CD4-positive, CD25-positive, alpha-beta regulatory T cell (primary cell): Measurements from ENCODE around the gene CORO1A. TPM values are rescaled to one million over a fixed set of nuclear protein-coding genes. Genes with fewer than 3 reads are reported as not detected.
"Not testable (repeated sequence)": the region's sequence is repeated elsewhere in the genome, so short reads cannot be mapped to it uniquely, and the experiment has no call there.

Experiments used
- ATAC-seq, 2 donors: fragments of 150-1000 bp; cut with Tn5 transposase; one replicate each; pipeline ENCODE4 v1.10.0; 2021; ENCODE audit warnings: low read depth in 2 of 2, moderate number of reproducible peaks in 2 of 2, moderate library complexity in 1 of 2
- DNase-seq, 3 donors: peaks; one replicate each; pipeline versions ENCODE4 v3.0.0 to v3.0.0-alpha.2; 2012 to 2022; ENCODE audit warnings: mixed read lengths in 1 of 3
- H3K27ac ChIP-seq: one replicate; pipeline ENCODE4 v1.7.0; 2013; ENCODE audit warnings: mild to moderate bottlenecking, low read length; ENCODE audit not compliant: insufficient read depth, poor library complexity, severe bottlenecking
- H3K27me3 ChIP-seq: one replicate; pipeline ENCODE4 v1.7.0; 2013; ENCODE audit warnings: low read length; ENCODE audit not compliant: control insufficient read depth, insufficient read depth
- H3K36me3 ChIP-seq: one replicate; pipeline ENCODE4 v1.7.0; 2013; ENCODE audit warnings: mild to moderate bottlenecking, low read length, moderate library complexity; ENCODE audit not compliant: control insufficient read depth, insufficient read depth
- H3K4me1 ChIP-seq: 2 replicates; pipeline ENCODE4 v1.7.0; 2013; ENCODE audit warnings: mild to moderate bottlenecking, low read length; ENCODE audit not compliant: insufficient read depth, control insufficient read depth, poor library complexity, severe bottlenecking
- H3K4me3 ChIP-seq: one replicate; pipeline ENCODE4 v1.7.0; 2013; ENCODE audit warnings: low read depth, mild to moderate bottlenecking, low read length, moderate library complexity
- H3K9me3 ChIP-seq, 2 experiments: 1 replicate in 1 of 2; 2 replicates in 1 of 2; pipeline ENCODE4 v1.7.0; 2013; ENCODE audit warnings: low read length in 2 of 2, mild to moderate bottlenecking in 1 of 2, moderate library complexity in 1 of 2; ENCODE audit not compliant: control insufficient read depth in 2 of 2
- H3K27ac Mint-ChIP-seq, 3 donors: one replicate each; pipeline ENCODE4 v1.8.0; 2020 to 2022; ENCODE audit warnings: mild to moderate bottlenecking in 3 of 3, mixed read lengths in 3 of 3, moderate library complexity in 2 of 3
- H3K27me3 Mint-ChIP-seq: one replicate; pipeline ENCODE4 v1.8.0; 2022; ENCODE audit warnings: mild to moderate bottlenecking, mixed read lengths
- H3K36me3 Mint-ChIP-seq: one replicate; pipeline ENCODE4 v1.8.0; 2020; ENCODE audit warnings: mixed read lengths
- H3K4me1 Mint-ChIP-seq, 4 donors: one replicate each; pipeline ENCODE4 v1.8.0; 2020 to 2022; ENCODE audit warnings: mixed read lengths in 4 of 4, mild to moderate bottlenecking in 1 of 4
- H3K4me3 Mint-ChIP-seq, 4 donors: one replicate each; pipeline ENCODE4 v1.8.0; 2020 to 2022; ENCODE audit warnings: mild to moderate bottlenecking in 4 of 4, mixed read lengths in 4 of 4, moderate library complexity in 3 of 4
- H3K9me3 Mint-ChIP-seq, 7 donors: one replicate each; pipeline ENCODE4 v1.8.0; 2020 to 2022; ENCODE audit warnings: mixed read lengths in 7 of 7, mild to moderate bottlenecking in 3 of 7, moderate library complexity in 2 of 7
- polyA plus RNA-seq, 4 donors: library from polyadenylated mRNA; unstranded; fragments of 300-500 nt; fragmentation: Illumina TruSeq; gene quantifications; one replicate each; pipeline ENCODE4 v1.2.3, GENCODE V29; 2021
- total RNA-seq: library from RNA; stranded (reverse); gene quantifications from one replicate; pipeline ENCODE4 v1.2.3, GENCODE V29; 2022

Gene CORO1A
- total and polyA plus RNA-seq, 5 donors from 2014 or later: 850 to 1,770 (median 1,409) TPM

GRCh38 chr16:30185683-30186421 lies 2.5 kb downstream of the CORO1A start:
- H3K36me3 Mint-ChIP-seq: peaks cover 24% of the 10 kb centered on the region
- H3K27me3 ChIP-seq: no peaks in the 10 kb centered on the region
- H3K9me3 ChIP-seq: no peaks in the 10 kb centered on the region
- peaks cover 51% of the 10 kb centered on the region for H3K4me1 ChIP-seq
- ATAC-seq (peak; percentile 57 to 62), DNase-seq (peak; percentile 71 to 98 (median 91))
- H3K4me1 Mint-ChIP-seq: peaks cover 4 to 36% (median 19%) of the 10 kb centered on the region in 4 donors
- H3K36me3 ChIP-seq: peaks cover 22% of the 10 kb centered on the region
- no peaks in the 10 kb centered on the region for H3K9me3 Mint-ChIP-seq
- H3K4me3 ChIP-seq: peak overlapping the region; percentile 83
- peak overlapping the region; percentile 90 for H3K27ac ChIP-seq
- peaks cover 7% of the 10 kb centered on the region for H3K27me3 Mint-ChIP-seq
- H3K27ac Mint-ChIP-seq: peak overlapping the region; percentile 97 to 99 (median 98)
- peak overlapping the region; percentile 99 to 100 (median 99) for H3K4me3 Mint-ChIP-seq

GRCh38 chr16:30186444-30186781 lies 3.0 kb downstream of the CORO1A start:
- peak overlapping the region; percentile 99 to 100 (median 99) for H3K4me3 Mint-ChIP-seq
- ATAC-seq (no peak), DNase-seq (no peak)
- Histone ChIP-seq H3K27me3 (no peaks in the 10 kb centered on the region), H3K4me3 (peak overlapping the region; percentile 62), H3K27ac (peak overlapping the region; percentile 90), H3K36me3 (peaks cover 22% of the 10 kb centered on the region), H3K4me1 (peaks cover 51% of the 10 kb centered on the region), H3K9me3 (no peaks in the 10 kb centered on the region)
- H3K27me3 Mint-ChIP-seq: peaks cover 7% of the 10 kb centered on the region
- H3K9me3 Mint-ChIP-seq: no peaks in the 10 kb centered on the region
- H3K36me3 Mint-ChIP-seq: peaks cover 24% of the 10 kb centered on the region
- peaks cover 4 to 34% (median 17%) of the 10 kb centered on the region in 4 donors for H3K4me1 Mint-ChIP-seq
- H3K27ac Mint-ChIP-seq: peak overlapping the region; percentile 95 to 99 (median 97)

- Mint-ChIP-seq H3K36me3 (peaks cover 24% of the 10 kb centered on the region), H3K4me3 (peak overlapping the region; percentile 99 to 100 (median 99)), H3K9me3 (no peaks in the 10 kb centered on the region), H3K27ac (peak overlapping the region; percentile 95 to 99 (median 97)), H3K27me3 (peaks cover 7% of the 10 kb centered on the region), H3K4me1 (peaks cover 4 to 31% (median 15%) of the 10 kb centered on the region in 4 donors)
- H3K27ac ChIP-seq: peak overlapping the region; percentile 90
- H3K27me3 ChIP-seq: no peaks in the 10 kb centered on the region
- peak; percentile 13 for ATAC-seq
- H3K4me3 ChIP-seq: peak overlapping the region; percentile 62
- peaks cover 22% of the 10 kb centered on the region for H3K36me3 ChIP-seq
- peaks cover 49% of the 10 kb centered on the region for H3K4me1 ChIP-seq
- peak; percentile 77 to 90 (median 85) for DNase-seq
- H3K9me3 ChIP-seq: no peaks in the 10 kb centered on the region
Observed at GRCh38 chr16:30186782-30187555, 3.6 kb downstream of the CORO1A start.

GRCh38 chr16:30187556-30187865 lies 4.1 kb downstream of the CORO1A start:
- Mint-ChIP-seq H3K27me3 (peaks cover 7% of the 10 kb centered on the region), H3K4me3 (peak overlapping the region; percentile 99 to 100 (median 99)), H3K36me3 (peaks cover 24% of the 10 kb centered on the region), H3K4me1 (peaks cover 1 to 26% (median 11%) of the 10 kb centered on the region in 4 donors), H3K9me3 (no peaks in the 10 kb centered on the region), H3K27ac (peak overlapping the region; percentile 95 to 99 (median 97))
- Histone ChIP-seq H3K36me3 (peaks cover 22% of the 10 kb centered on the region), H3K27ac (peak overlapping the region; percentile 90), H3K4me3 (peak overlapping the region; percentile 62), H3K9me3 (no peaks in the 10 kb centered on the region), H3K4me1 (peaks cover 44% of the 10 kb centered on the region), H3K27me3 (no peaks in the 10 kb centered on the region)
- ATAC-seq (no peak), DNase-seq (no peak)

- peaks cover 40% of the 10 kb centered on the region for H3K4me1 ChIP-seq
- DNase-seq: no peak
- H3K9me3 Mint-ChIP-seq: no peaks in the 10 kb centered on the region
- H3K27me3 ChIP-seq: no peaks in the 10 kb centered on the region
- peak overlapping the region; percentile 33 to 99 (median 50) for H3K4me3 Mint-ChIP-seq
- no peak overlapping the region for H3K4me3 ChIP-seq
- H3K9me3 ChIP-seq: no peaks in the 10 kb centered on the region
- no peak for ATAC-seq
- peaks cover 0 to 23% (median 11%) of the 10 kb centered on the region in 4 donors for H3K4me1 Mint-ChIP-seq
- H3K27me3 Mint-ChIP-seq: peaks cover 7% of the 10 kb centered on the region
- H3K27ac ChIP-seq: peak overlapping the region; percentile 90
- peaks cover 22% of the 10 kb centered on the region for H3K36me3 ChIP-seq
- H3K36me3 Mint-ChIP-seq: peaks cover 24% of the 10 kb centered on the region
- H3K27ac Mint-ChIP-seq: peak overlapping the region in 2 of 3 donors; percentile 32 to 97
Observed at GRCh38 chr16:30187971-30188561, 4.7 kb downstream of the CORO1A start.

- H3K36me3 ChIP-seq: peaks cover 16% of the 10 kb centered on the region
- ATAC-seq, DNase-seq, H3K27me3 Mint-ChIP-seq, H3K9me3 Mint-ChIP-seq, H3K27me3 ChIP-seq, H3K4me3 Mint-ChIP-seq, H3K36me3 Mint-ChIP-seq, H3K4me3 ChIP-seq, H3K27ac ChIP-seq, H3K27ac Mint-ChIP-seq, H3K9me3 ChIP-seq: not testable (repeated sequence)
- peaks cover 0 to 18% (median 9%) of the 10 kb centered on the region in 4 donors for H3K4me1 Mint-ChIP-seq
- peaks cover 23% of the 10 kb centered on the region for H3K4me1 ChIP-seq
Observed at GRCh38 chr16:30191158-30191557, 7.8 kb downstream of the CORO1A start.

GRCh38 chr16:30193098-30193497 lies 9.7 kb downstream of the CORO1A start:
- H3K27me3 Mint-ChIP-seq, H3K9me3 ChIP-seq, H3K27ac Mint-ChIP-seq, H3K4me1 Mint-ChIP-seq, H3K4me3 ChIP-seq, DNase-seq, H3K36me3 Mint-ChIP-seq, H3K27me3 ChIP-seq, H3K4me3 Mint-ChIP-seq, H3K36me3 ChIP-seq, H3K27ac ChIP-seq, H3K9me3 Mint-ChIP-seq, H3K4me1 ChIP-seq: not testable (repeated sequence)
- peak in 1 of 2 donors; percentile 6 for ATAC-seq
